Astrocyte (in vitro differentiated cells and primary cell): ENCODE measurements around the gene CD46.

Source experiments
- EZH2 ChIP-seq: IDR thresholded peaks from 2 replicates; pipeline ENCODE4 v1.6.1; 2012; ENCODE audit warnings: mild to moderate bottlenecking, low read length, inconsistent platforms; ENCODE audit not compliant: insufficient read depth
- TF ChIP-seq, protein P1 (sequence below): IDR thresholded peaks from 2 replicates; pipeline ENCODE4 v1.5.1; 2011; ENCODE audit warnings: low read depth, mild to moderate bottlenecking, inconsistent platforms, low read length, moderate library complexity; ENCODE audit not compliant: insufficient read depth

DNA sequence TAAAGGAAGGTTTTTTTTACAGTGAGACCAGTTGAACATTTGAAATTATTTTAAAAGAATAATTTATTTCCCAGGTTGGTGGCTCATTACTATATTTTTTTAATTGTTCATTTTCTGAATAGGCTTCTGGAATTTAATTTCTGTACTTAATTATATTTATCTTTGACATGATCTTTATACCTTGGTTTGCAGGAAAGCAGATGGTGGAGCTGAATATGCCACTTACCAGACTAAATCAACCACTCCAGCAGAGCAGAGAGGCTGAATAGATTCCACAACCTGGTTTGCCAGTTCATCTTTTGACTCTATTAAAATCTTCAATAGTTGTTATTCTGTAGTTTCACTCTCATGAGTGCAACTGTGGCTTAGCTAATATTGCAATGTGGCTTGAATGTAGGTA, 41.5 kb downstream of the CD46 start:
- TF ChIP-seq, protein P1, sequence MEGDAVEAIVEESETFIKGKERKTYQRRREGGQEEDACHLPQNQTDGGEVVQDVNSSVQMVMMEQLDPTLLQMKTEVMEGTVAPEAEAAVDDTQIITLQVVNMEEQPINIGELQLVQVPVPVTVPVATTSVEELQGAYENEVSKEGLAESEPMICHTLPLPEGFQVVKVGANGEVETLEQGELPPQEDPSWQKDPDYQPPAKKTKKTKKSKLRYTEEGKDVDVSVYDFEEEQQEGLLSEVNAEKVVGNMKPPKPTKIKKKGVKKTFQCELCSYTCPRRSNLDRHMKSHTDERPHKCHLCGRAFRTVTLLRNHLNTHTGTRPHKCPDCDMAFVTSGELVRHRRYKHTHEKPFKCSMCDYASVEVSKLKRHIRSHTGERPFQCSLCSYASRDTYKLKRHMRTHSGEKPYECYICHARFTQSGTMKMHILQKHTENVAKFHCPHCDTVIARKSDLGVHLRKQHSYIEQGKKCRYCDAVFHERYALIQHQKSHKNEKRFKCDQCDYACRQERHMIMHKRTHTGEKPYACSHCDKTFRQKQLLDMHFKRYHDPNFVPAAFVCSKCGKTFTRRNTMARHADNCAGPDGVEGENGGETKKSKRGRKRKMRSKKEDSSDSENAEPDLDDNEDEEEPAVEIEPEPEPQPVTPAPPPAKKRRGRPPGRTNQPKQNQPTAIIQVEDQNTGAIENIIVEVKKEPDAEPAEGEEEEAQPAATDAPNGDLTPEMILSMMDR: no peak
- no peak for TF ChIP-seq EZH2
